ENCODE data around the gene NDUFS5. TPM values are rescaled to one million over a fixed set of nuclear protein-coding genes. Genes with fewer than 3 reads are reported as not detected.
"Not testable (repeated sequence)": the region's sequence is repeated elsewhere in the genome, so short reads cannot be mapped to it uniquely, and the experiment has no call there.

The NDUFS5 gene
- total RNA-seq (100 to 1,000 TPM in 4 of 5 experiments, 10 to 100 TPM in 1; 95.1 to 128 (median 115) TPM), polyA plus RNA-seq (100 to 1,000 TPM; 615 to 715 TPM), total RNA-seq (72.3 reads per million, percentile 79 among the genes with 10 or more reads in this experiment)

DNA sequence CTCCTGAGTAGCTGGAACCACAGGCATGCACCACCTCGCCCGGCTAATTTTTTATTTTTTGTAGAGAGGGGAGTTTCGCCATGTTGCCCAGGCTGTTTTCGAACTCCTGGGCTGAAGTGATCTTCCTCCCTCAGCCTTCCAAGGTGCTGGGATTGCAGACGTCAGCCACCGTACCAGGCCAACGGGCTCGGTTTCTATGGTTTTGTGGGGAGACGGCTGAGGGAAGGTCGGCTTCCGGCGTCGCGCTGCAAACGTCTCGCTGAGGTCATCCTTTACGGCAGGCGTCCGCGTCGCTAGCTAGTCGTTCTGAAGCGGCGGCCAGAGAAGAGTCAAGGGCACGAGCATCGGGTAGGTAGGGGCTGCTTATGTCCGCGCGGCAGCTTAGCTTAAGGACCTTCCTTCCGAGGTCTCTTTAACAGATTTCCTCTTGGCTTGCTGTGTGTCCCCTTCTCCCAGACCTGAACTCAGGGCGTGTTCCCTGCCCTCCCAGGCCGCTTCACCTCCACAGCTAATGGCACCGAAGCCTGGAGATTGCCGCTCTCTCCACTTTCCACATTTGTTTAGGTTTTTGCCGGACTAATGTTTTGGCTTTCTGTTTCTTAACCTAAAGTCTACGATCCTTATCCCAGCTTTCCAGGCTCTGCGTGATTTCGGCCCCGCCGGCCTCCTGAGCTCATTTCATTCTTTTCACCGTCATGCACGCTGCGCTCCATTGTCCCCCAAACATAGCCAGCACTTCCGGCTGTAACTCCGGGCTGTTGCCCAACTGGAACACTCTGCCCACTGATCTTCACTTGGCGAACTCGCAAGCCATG, at the start of gene NDUFS5:
NDUFS5 (plus strand) TSS at position 300 of the 815 bp plus-strand sequence. CDS start 2,375 bp downstream, outside the sequence.
- peaks cover 18% of the 10 kb centered on the region in 2 donors for H3K4me1 ChIP-seq (ENCODE audit: control insufficient read depth in 2 of 2, insufficient read depth in 2 of 2, low read length in 2 of 2)
- H3K4me3 ChIP-seq (ENCODE audit: low read length), result peak within 1 kb of the TSS; percentile 93
- intact Hi-C loops (cut with micrococcal nuclease), result loop anchor here (1.0 to 10.0 kb wide), 7 partner anchors 8 to 379 kb away; partner anchors contain the start of genes AKIRIN1 (in 2 of the 2), MYCBP (in 2 of the 2) and RRAGC (in 2 of the 2)
- Mint-ChIP-seq H3K4me1 (peaks cover 19 to 37% (median 28%) of the 10 kb centered on the region in 7 donors), H3K27ac (peak within 1 kb of the TSS; percentile 93 to 99 (median 97)), H3K27me3 (peaks cover 0 to 6% (median 0%) of the 10 kb centered on the region in 5 donors), H3K9me3 (no peaks in the 10 kb centered on the region), H3K4me3 (peak within 1 kb of the TSS; percentile 90 to 100 (median 96)), H3K36me3 (peaks cover 0 to 14% (median 12%) of the 10 kb centered on the region in 5 donors)
- H3K9me3 ChIP-seq (ENCODE audit: control insufficient read depth in 2 of 3, low read length in 3 of 3), result no peaks in the 10 kb centered on the region
- CTCF ChIA-PET, result interaction anchor here (1.0 to 1.2 kb wide), 4 partner anchors 9 to 165 kb away, joined by 3 read pairs; no protein-coding TSS in a partner anchor
- H3K36me3 ChIP-seq (ENCODE audit: control insufficient read depth in 2 of 3, insufficient read depth in 3 of 3, low read length in 3 of 3), result peaks cover 4 to 25% (median 5%) of the 10 kb centered on the region in 3 experiments
- DNase-seq, result peak; percentile 53 to 84 (median 80)
- POLR2A ChIA-PET, result interaction anchor here (0.6 to 2.6 kb wide), 20 partner anchors 9 to 1665 kb away, joined by 3 to 16 read pairs (median 4); partner anchors contain the start of genes AKIRIN1, MYCBP, NFYC and PPIE
- H3K27me3 ChIP-seq (ENCODE audit: control insufficient read depth in 2 of 2, insufficient read depth in 2 of 2, low read length in 2 of 2), result no peaks in the 10 kb centered on the region
- peak; percentile 96 for ATAC-seq
- H3K27ac ChIP-seq (ENCODE audit: low read depth, low read length), result peak within 1 kb of the TSS; percentile 94

DNA sequence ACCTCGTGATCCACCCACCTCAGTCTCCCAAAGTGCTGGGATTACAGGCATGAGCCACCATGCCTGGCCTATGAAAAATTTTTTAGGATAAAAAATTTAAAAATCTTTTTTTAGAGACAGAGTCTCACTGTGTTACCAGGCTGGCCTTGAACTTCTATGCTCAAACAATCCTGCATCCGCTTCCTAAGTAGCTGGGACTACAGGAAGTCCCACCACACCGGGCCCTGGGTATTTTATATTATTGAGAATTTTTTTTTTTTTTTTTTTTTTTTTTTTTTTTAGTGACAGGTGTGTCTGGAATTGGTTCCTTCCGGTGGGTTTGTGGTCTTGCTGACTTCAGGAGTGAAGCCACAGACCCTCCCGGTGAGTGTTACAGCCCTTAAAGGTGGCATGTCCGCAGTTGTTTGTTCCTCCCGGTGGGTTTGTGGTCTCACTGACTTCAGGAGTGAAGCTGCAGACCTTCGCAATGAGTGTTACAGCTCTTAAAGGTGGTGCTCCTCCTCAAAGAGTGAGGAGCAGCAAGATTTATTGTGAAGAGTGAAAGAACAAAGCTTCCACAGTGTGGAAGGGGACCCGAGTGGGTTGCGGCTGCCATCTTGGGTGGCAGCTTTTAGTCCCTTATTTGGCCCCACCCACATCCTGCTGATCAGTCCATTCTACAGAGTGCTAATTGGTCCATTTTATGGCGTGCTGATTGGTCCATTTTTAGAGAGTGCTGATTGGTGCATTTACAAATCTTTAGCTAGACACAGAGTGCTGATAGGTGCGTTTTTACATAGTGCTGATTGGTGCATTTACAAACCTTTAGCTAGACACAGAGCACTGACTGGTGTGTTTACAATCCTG, 48.5 kb upstream of the NDUFS5 start:
- not testable (repeated sequence) for H3K9me3 ChIP-seq (ENCODE audit: control insufficient read depth in 2 of 3, low read length in 3 of 3); H3K27me3 ChIP-seq (ENCODE audit: control insufficient read depth in 2 of 2, insufficient read depth in 2 of 2, low read length in 2 of 2); H3K27me3 Mint-ChIP-seq; H3K36me3 ChIP-seq (ENCODE audit: control insufficient read depth in 2 of 3, insufficient read depth in 3 of 3, low read length in 3 of 3)
- Histone ChIP-seq H3K4me1 (ENCODE audit: control insufficient read depth in 2 of 2, insufficient read depth in 2 of 2, low read length in 2 of 2) (peaks cover 0 to 14% of the 10 kb centered on the region in 2 donors), H3K27ac (ENCODE audit: low read depth, low read length) (peak overlapping the region; percentile 14), H3K4me3 (ENCODE audit: low read length) (peak overlapping the region; percentile 34)
- peak overlapping the region in 9 of 10 donors; percentile 48 to 87 (median 76) for H3K4me3 Mint-ChIP-seq
- peak; percentile 80 for ATAC-seq
- intact Hi-C loops (cut with micrococcal nuclease), result loop anchor here (1.0 to 10.0 kb wide), 4 partner anchors 14 to 120 kb away; partner anchors contain the start of genes AKIRIN1 (in 2 of the 2), MYCBP (in 2 of the 2), NDUFS5 (in 1 of the 2) and RRAGC (in 1 of the 2)
- peaks cover 0 to 24% (median 11%) of the 10 kb centered on the region in 11 donors for H3K9me3 Mint-ChIP-seq
- ChIA-PET POLR2A (interaction anchor here (0.9 to 3.5 kb wide), 5 partner anchors 12 to 104 kb away, joined by 3 to 25 read pairs (median 16); partner anchors contain the start of genes AKIRIN1, MYCBP and NDUFS5), CTCF (interaction anchor here (0.5 to 0.9 kb wide), 2 partner anchors 10 to 61 kb away, joined by 3 read pairs; no protein-coding TSS in a partner anchor)
- H3K27ac Mint-ChIP-seq, result peak overlapping the region; percentile 37 to 97 (median 94)
- peaks cover 0 to 23% (median 15%) of the 10 kb centered on the region in 7 donors for H3K4me1 Mint-ChIP-seq
- peak; percentile 10 to 90 (median 84) for DNase-seq
- peaks cover 0 to 20% (median 0%) of the 10 kb centered on the region in 5 donors for H3K36me3 Mint-ChIP-seq

DNA sequence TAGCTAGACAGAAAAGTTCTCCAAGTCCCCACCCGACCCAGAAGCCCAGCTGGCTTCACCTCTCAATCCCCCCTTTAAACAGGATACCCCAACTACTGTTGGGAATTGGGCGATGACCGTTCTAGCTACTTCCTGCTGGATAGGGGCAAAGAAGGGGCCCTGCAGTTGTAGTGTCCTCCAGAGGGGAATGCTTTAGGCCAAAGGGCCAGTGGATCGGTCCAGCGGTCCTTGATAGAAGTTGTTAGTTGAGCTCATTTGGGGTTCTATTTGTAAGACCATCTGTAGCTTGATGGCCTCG, 48.0 kb upstream of the NDUFS5 start:
- Mint-ChIP-seq H3K4me3 (peak overlapping the region in 9 of 10 donors; percentile 8 to 87 (median 76)), H3K4me1 (peaks cover 0 to 17% (median 10%) of the 10 kb centered on the region in 7 donors), H3K9me3 (peaks cover 0 to 24% (median 11%) of the 10 kb centered on the region in 11 donors), H3K27ac (peak overlapping the region; percentile 37 to 97 (median 94)), H3K36me3 (peaks cover 0 to 20% (median 0%) of the 10 kb centered on the region in 5 donors)
- ChIA-PET CTCF (interaction anchor here (0.9 kb wide), 1 partner anchor 10 kb away, joined by 3 read pairs; no protein-coding TSS in a partner anchor), POLR2A (interaction anchor here (0.9 to 3.5 kb wide), 5 partner anchors 11 to 104 kb away, joined by 3 to 25 read pairs (median 16); partner anchors contain the start of genes AKIRIN1, MYCBP and NDUFS5)
- intact Hi-C loops (cut with micrococcal nuclease), result loop anchor here (5.0 to 10.0 kb wide), 3 partner anchors 47 to 121 kb away; partner anchors contain the start of genes MYCBP (in 2 of the 2), NDUFS5 (in 1 of the 2) and RRAGC (in 1 of the 2)
- H3K4me1 ChIP-seq (ENCODE audit: control insufficient read depth in 2 of 2, insufficient read depth in 2 of 2, low read length in 2 of 2), result peaks cover 0 to 14% of the 10 kb centered on the region in 2 donors
- DNase-seq, result peak in 2 of 9 donors; percentile 32 to 48
- H3K36me3 ChIP-seq (ENCODE audit: control insufficient read depth in 2 of 3, insufficient read depth in 3 of 3, low read length in 3 of 3); H3K27me3 Mint-ChIP-seq; H3K27me3 ChIP-seq (ENCODE audit: control insufficient read depth in 2 of 2, insufficient read depth in 2 of 2, low read length in 2 of 2); H3K27ac ChIP-seq (ENCODE audit: low read depth, low read length); ATAC-seq; H3K9me3 ChIP-seq (ENCODE audit: control insufficient read depth in 2 of 3, low read length in 3 of 3): not testable (repeated sequence)
- H3K4me3 ChIP-seq (ENCODE audit: low read length), result peak overlapping the region; percentile 34

DNA sequence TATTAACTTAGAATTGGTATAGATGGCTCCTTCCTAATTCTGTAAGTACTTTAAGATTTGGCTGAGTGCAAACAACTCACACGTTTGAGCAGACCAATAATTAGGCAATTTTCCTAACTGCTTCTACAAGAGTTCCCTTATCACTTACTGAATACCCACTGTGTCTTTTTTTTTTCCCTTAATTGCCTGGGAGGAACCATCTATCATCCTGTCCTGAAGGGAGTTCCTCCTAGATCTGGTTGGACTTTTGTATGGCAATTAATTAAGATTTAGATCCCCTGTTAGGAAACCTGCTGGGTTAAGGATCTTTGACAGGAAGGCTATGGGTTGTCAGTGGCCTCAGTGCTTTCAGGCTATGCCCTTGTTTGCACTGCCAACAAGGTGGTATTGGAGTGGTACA, 46.8 kb upstream of the NDUFS5 start:
- DNase-seq; CTCF ChIA-PET; H3K9me3 ChIP-seq (ENCODE audit: control insufficient read depth in 2 of 3, low read length in 3 of 3); H3K27me3 ChIP-seq (ENCODE audit: control insufficient read depth in 2 of 2, insufficient read depth in 2 of 2, low read length in 2 of 2); H3K4me3 Mint-ChIP-seq; POLR2A ChIA-PET; H3K36me3 ChIP-seq (ENCODE audit: control insufficient read depth in 2 of 3, insufficient read depth in 3 of 3, low read length in 3 of 3); H3K27me3 Mint-ChIP-seq; H3K4me3 ChIP-seq (ENCODE audit: low read length); ATAC-seq; H3K27ac ChIP-seq (ENCODE audit: low read depth, low read length): not testable (repeated sequence)
- H3K36me3 Mint-ChIP-seq, result peaks cover 0 to 20% (median 0%) of the 10 kb centered on the region in 5 donors
- peaks cover 0 to 16% (median 10%) of the 10 kb centered on the region in 7 donors for H3K4me1 Mint-ChIP-seq
- peaks cover 0 to 14% of the 10 kb centered on the region in 2 donors for H3K4me1 ChIP-seq (ENCODE audit: control insufficient read depth in 2 of 2, insufficient read depth in 2 of 2, low read length in 2 of 2)
- peak overlapping the region in 3 of 9 donors; percentile 12 to 72 (median 64) for H3K27ac Mint-ChIP-seq
- peaks cover 0 to 24% (median 11%) of the 10 kb centered on the region in 11 donors for H3K9me3 Mint-ChIP-seq
- intact Hi-C loops (cut with micrococcal nuclease), result loop anchor here (5.0 to 10.0 kb wide), 3 partner anchors 45 to 122 kb away; partner anchors contain the start of genes MYCBP (in 2 of the 2), NDUFS5 (in 1 of the 2) and RRAGC (in 1 of the 2)

GRCh38 chr1:38989979-38990378, 36.2 kb upstream of the NDUFS5 start:
- H3K4me3 Mint-ChIP-seq, result peak overlapping the region; percentile 76 to 95 (median 86)
- Histone ChIP-seq H3K4me3 (ENCODE audit: low read length) (no peak overlapping the region), H3K27ac (ENCODE audit: low read depth, low read length) (peak overlapping the region; percentile 99), H3K36me3 (ENCODE audit: control insufficient read depth in 2 of 3, insufficient read depth in 3 of 3, low read length in 3 of 3) (no peaks in the 10 kb centered on the region), H3K4me1 (ENCODE audit: control insufficient read depth in 2 of 2, insufficient read depth in 2 of 2, low read length in 2 of 2) (peaks cover 8 to 22% of the 10 kb centered on the region in 2 donors), H3K27me3 (ENCODE audit: control insufficient read depth in 2 of 2, insufficient read depth in 2 of 2, low read length in 2 of 2) (no peaks in the 10 kb centered on the region), H3K9me3 (ENCODE audit: control insufficient read depth in 2 of 3, low read length in 3 of 3) (no peaks in the 10 kb centered on the region)
- peaks cover 0 to 10% (median 8%) of the 10 kb centered on the region in 5 donors for H3K36me3 Mint-ChIP-seq
- ChIA-PET CTCF (interaction anchor here (0.6 kb wide), 1 partner anchor 409 kb away, joined by 3 read pairs; no protein-coding TSS in a partner anchor), POLR2A (interaction anchor here (0.6 to 4.0 kb wide), 6 partner anchors 9 to 117 kb away, joined by 3 to 25 read pairs (median 5); partner anchors contain the start of genes MYCBP and NDUFS5)
- DNase-seq, result no peak
- ATAC-seq, result no peak
- no peaks in the 10 kb centered on the region for H3K9me3 Mint-ChIP-seq
- peaks cover 21 to 44% (median 33%) of the 10 kb centered on the region in 7 donors for H3K4me1 Mint-ChIP-seq
- H3K27ac Mint-ChIP-seq, result peak overlapping the region; percentile 84 to 95 (median 91)
- intact Hi-C loops (cut with micrococcal nuclease), result loop anchor here (2.0 to 10.0 kb wide), 4 partner anchors 13 to 207 kb away; partner anchors contain the start of gene MYCBP (in 1 of the 2)
- peaks cover 0 to 7% (median 0%) of the 10 kb centered on the region in 5 donors for H3K27me3 Mint-ChIP-seq

All from naive thymus-derived CD4-positive, alpha-beta T cell (primary cell).